HepG2 (cell line): Measurements from ENCODE around the gene C11orf54. TPM values are rescaled to one million over a fixed set of nuclear protein-coding genes. Genes with fewer than 3 reads are reported as not detected.

Source experiments
- ATM ChIP-seq: fragments of 450-650 bp; IDR thresholded peaks from 2 replicates; pipeline ENCODE4 v1.7.1; 2017; ENCODE audit warnings: mild to moderate bottlenecking, borderline replicate concordance
- CTCF ChIP-seq: sonication (generic); formaldehyde crosslinking; IDR thresholded peaks from 2 replicates; pipeline ENCODE4 v1.5.0; 2020; ENCODE audit warnings: mild to moderate bottlenecking, missing genetic modification reagents, moderate library complexity
- ERF ChIP-seq: IDR thresholded peaks from 2 replicates; pipeline ENCODE4 v1.6.1; 2018; ENCODE audit warnings: missing biosample characterization, missing genetic modification reagents
- KDM3A ChIP-seq: IDR thresholded peaks from 2 replicates; pipeline ENCODE4 v1.6.1; 2018; ENCODE audit warnings: low read depth, missing compliant biosample characterization
- MAF1 ChIP-seq: sonication (generic); formaldehyde crosslinking; IDR thresholded peaks from 2 replicates; pipeline ENCODE4 v1.5.0; 2020; ENCODE audit warnings: missing genetic modification reagents, borderline replicate concordance
- MXD1 ChIP-seq: sonication (generic); formaldehyde crosslinking; IDR thresholded peaks from 2 replicates; pipeline ENCODE4 v1.4.0; 2020; ENCODE audit warnings: mild to moderate bottlenecking, missing genetic modification reagents
- PAX8 ChIP-seq: sonication (generic); formaldehyde crosslinking; IDR thresholded peaks from 2 replicates; pipeline ENCODE4 v1.8.0; 2022; ENCODE audit warnings: mild to moderate bottlenecking, missing genetic modification reagents, borderline replicate concordance
- SIX1 ChIP-seq: sonication (generic); formaldehyde crosslinking; IDR thresholded peaks from 2 replicates; pipeline ENCODE4 v1.4.0; 2020; ENCODE audit warnings: missing genetic modification reagents, borderline replicate concordance
- TEF ChIP-seq: sonication (generic); formaldehyde crosslinking; IDR thresholded peaks from 2 replicates; pipeline ENCODE4 v1.5.0; 2020; ENCODE audit warnings: missing genetic modification reagents
- TFE3 ChIP-seq: IDR thresholded peaks from 2 replicates; pipeline ENCODE4 v1.6.1; 2016
- TRIM22 ChIP-seq: fragments of 450-650 bp; IDR thresholded peaks from 2 replicates; pipeline ENCODE4 v1.6.1; 2017
- XBP1 ChIP-seq: sonication (generic); formaldehyde crosslinking; IDR thresholded peaks from 2 replicates; pipeline ENCODE4 v1.5.0; 2020; ENCODE audit warnings: missing genetic modification reagents
- ZNF124 ChIP-seq: sonication (generic); formaldehyde crosslinking; IDR thresholded peaks from 2 replicates; pipeline ENCODE4 v1.4.0; 2020; ENCODE audit warnings: missing genetic modification reagents
- ZNF142 ChIP-seq: sonication (generic); formaldehyde crosslinking; IDR thresholded peaks from 2 replicates; pipeline ENCODE4 v1.4.0; 2020; ENCODE audit warnings: missing genetic modification reagents
- ZNF225 ChIP-seq: sonication (generic); formaldehyde crosslinking; IDR thresholded peaks from 2 replicates; pipeline ENCODE4 v1.4.0; 2020; ENCODE audit warnings: mild to moderate bottlenecking, missing genetic modification reagents
- ZNF451 ChIP-seq: sonication (generic); formaldehyde crosslinking; IDR thresholded peaks from 2 replicates; pipeline ENCODE4 v1.5.0; 2020; ENCODE audit warnings: mild to moderate bottlenecking, missing genetic modification reagents
- ZNF580 ChIP-seq: IDR thresholded peaks from 2 replicates; pipeline ENCODE4 v1.6.1; 2016; ENCODE audit warnings: low read depth, borderline replicate concordance
- polyA plus RNA-seq, 8 experiments: library from polyadenylated mRNA; depleted of rRNA in 3 of 8; stranded (reverse) in 7 of 8; unstranded in 1 of 8; fragments of >200 nt; fragmentation: Illumina TruSeq in 4 of 8; extraction: Trizol in 4 of 8; gene quantifications; 2 replicates each; pipeline versions ENCODE4 v1.2.1 to v1.2.3, GENCODE V29; 2011 to 2016; ENCODE audit warnings: low read depth in 4 of 8, missing spikeins in 1 of 8, mixed read lengths in 1 of 8; ENCODE audit not compliant: insufficient read depth in 1 of 8
- total RNA-seq, 5 experiments: library from RNA; depleted of rRNA; stranded (reverse); fragments of >200 nt; fragmentation: Illumina TruSeq; extraction: Trizol; gene quantifications; 2 replicates each; pipeline ENCODE4 v1.2.3, GENCODE V29; 2016; ENCODE audit warnings: low read depth in 1 of 5

The C11orf54 gene
- total and polyA plus RNA-seq, 2 of the 13 experiments (the other 11 are each of a cell fraction or from before 2014, with no cell fraction given) = 42.7 to 50.1 TPM

GRCh38 chr11:93741094-93741881 is at the start of gene C11orf54, which contains the start of gene TAF1D (continued):
- TF ChIP-seq ZNF142 (peak; percentile 67), MAF1 (no peak; the same call in 1 of the 2 replicates), XBP1 (CRISPR knock-in tag) (no peak), ZNF124 (CRISPR knock-in tag) (peak; percentile 68), CTCF (CRISPR knock-in tag) (peak; percentile 40; the same call in 1 of the 2 replicates), ZNF225 (CRISPR knock-in tag) (peak; percentile 30; the same call in 1 of the 2 replicates), TRIM22 (no peak), TFE3 (CRISPR knock-in tag) (peak; percentile 57; the same call in 1 of the 2 replicates), TEF (CRISPR knock-in tag) (no peak), ZNF580 (peak; percentile 47; the same call in 1 of the 2 replicates), KDM3A (CRISPR knock-in tag) (peak; percentile 37), PAX8 (CRISPR knock-in tag) (peak; percentile 64; the same call in 1 of the 2 replicates), MXD1 (CRISPR knock-in tag) (0 out of 2 replicates have a peak, but pooled peaks have one; percentile 29), ERF (peak; percentile 79), ZNF451 (peak; percentile 77), ATM (no peak), SIX1 (CRISPR knock-in tag) (no peak)
